Measurements from ENCODE around the gene CDKN2C. TPM values are rescaled to one million over a fixed set of nuclear protein-coding genes. Genes with fewer than 3 reads are reported as not detected.

Gene CDKN2C
- total RNA-seq, 3 donors from 2014 or later = 4.4 to 20.7 (median 14.8) TPM

- Histone ChIP-seq H3K4me3 (no peak overlapping the region), H3K9me3 (no peaks in the 10 kb centered on the region), H3K4me1 (ENCODE audit: low read depth) (peaks cover 14% of the 10 kb centered on the region), H3K36me3 (ENCODE audit: low read depth) (no peaks in the 10 kb centered on the region)
- ATAC-seq = no peak
- no peak for TF ChIP-seq CTCF (IDR thresholded peaks at IDR 0.05)
- intact Hi-C loops (cut with DNase I, micrococcal nuclease) = no loop called here
- DNase-seq = no peak
Measured at GRCh38 chr1:50972766-50973165, 2.7 kb downstream of the CDKN2C start.

GRCh38 chr1:50973255-50973654 lies 3.2 kb downstream of the CDKN2C start:
- Histone ChIP-seq H3K9me3 (no peaks in the 10 kb centered on the region), H3K4me3 (no peak overlapping the region), H3K36me3 (ENCODE audit: low read depth) (no peaks in the 10 kb centered on the region), H3K4me1 (ENCODE audit: low read depth) (peaks cover 13% of the 10 kb centered on the region)
- intact Hi-C loops (cut with DNase I, micrococcal nuclease) = no loop called here
- ATAC-seq (no peak), DNase-seq (no peak)
- TF ChIP-seq CTCF (IDR thresholded peaks at IDR 0.05) = no peak

- ATAC-seq = no peak
- H3K4me3 ChIP-seq = no peak overlapping the region
- intact Hi-C loops (cut with DNase I, micrococcal nuclease) = no loop called here
- no peaks in the 10 kb centered on the region for H3K9me3 ChIP-seq
- no peak for DNase-seq
- peaks cover 13% of the 10 kb centered on the region for H3K4me1 ChIP-seq (ENCODE audit: low read depth)
- no peaks in the 10 kb centered on the region for H3K36me3 ChIP-seq (ENCODE audit: low read depth)
- TF ChIP-seq CTCF (IDR thresholded peaks at IDR 0.05) = no peak
Measured at GRCh38 chr1:50973875-50974617, 4.0 kb downstream of the CDKN2C start.

GRCh38 chr1:50974618-50974935 lies 4.5 kb downstream of the CDKN2C start:
- peaks cover 13% of the 10 kb centered on the region for H3K4me1 ChIP-seq (ENCODE audit: low read depth)
- no peaks in the 10 kb centered on the region for H3K36me3 ChIP-seq (ENCODE audit: low read depth)
- ATAC-seq (no peak), DNase-seq (no peak)
- no peak for TF ChIP-seq CTCF (IDR thresholded peaks at IDR 0.05)
- intact Hi-C loops (cut with DNase I, micrococcal nuclease) = no loop called here
- no peaks in the 10 kb centered on the region for H3K9me3 ChIP-seq
- no peak overlapping the region for H3K4me3 ChIP-seq

GRCh38 chr1:50975436-50975835 lies 5.4 kb downstream of the CDKN2C start:
- ATAC-seq = no peak
- intact Hi-C loops (cut with DNase I, micrococcal nuclease) = no loop called here

More at GRCh38 chr1:50975436-50975835, 5.4 kb downstream of the CDKN2C start:
- Histone ChIP-seq H3K4me3 (no peak overlapping the region), H3K4me1 (ENCODE audit: low read depth) (peaks cover 13% of the 10 kb centered on the region), H3K9me3 (no peaks in the 10 kb centered on the region), H3K36me3 (ENCODE audit: low read depth) (no peaks in the 10 kb centered on the region)
- DNase-seq = no peak
- no peak for TF ChIP-seq CTCF (IDR thresholded peaks at IDR 0.05)
